ENCODE measurements around the gene NCBP2L.

NCBP2L gene

GRCh38 chrX:107750263-107750662 is 27.3 kb upstream of the NCBP2L start:
- Histone ChIP-seq H3K9me3 (ENCODE audit: insufficient read depth, low read depth, low read length) (no peaks in the 10 kb centered on the region), H3K36me3 (ENCODE audit: insufficient read depth, low read length) (no peaks in the 10 kb centered on the region; the same call in 1 of the 2 replicates), H3K9me2 (replicated peaks; ENCODE audit: low read depth, low read length) (no peaks in the 10 kb centered on the region), H3K4me1 (ENCODE audit: insufficient read depth, low read length, poor library complexity, severe bottlenecking) (peaks cover 1% of the 10 kb centered on the region), H2AFZ (ENCODE audit: low read length) (no peak overlapping the region), H4K20me1 (ENCODE audit: insufficient read depth, low read length, poor library complexity, severe bottlenecking) (no peaks in the 10 kb centered on the region), H3K79me2 (ENCODE audit: insufficient read depth, low read length) (no peaks in the 10 kb centered on the region), H3K9ac (ENCODE audit: low read depth, low read length, poor library complexity, severe bottlenecking) (no peak overlapping the region), H3K27me3 (ENCODE audit: insufficient read depth, low read length, poor library complexity, severe bottlenecking) (no peaks in the 10 kb centered on the region), H3K4me3 (ENCODE audit: low read length, poor library complexity, severe bottlenecking) (no peak overlapping the region), H3F3A (ENCODE audit: low read depth) (no peaks in the 10 kb centered on the region), H3K4me2 (ENCODE audit: low read depth, low read length, poor library complexity, severe bottlenecking) (no peak overlapping the region)
- TF ChIP-seq EZH2phosphoT487 (IDR thresholded peaks at IDR 0.05; ENCODE audit: borderline replicate concordance) (no peak), CTCF (conservative IDR thresholded peaks at IDR 0.05; ENCODE audit: low read length) (no peak)

GRCh38 chrX:107750861-107751445 is 26.6 kb upstream of the NCBP2L start:
- H3K27me3 ChIP-seq (ENCODE audit: insufficient read depth, low read length, poor library complexity, severe bottlenecking) = no peaks in the 10 kb centered on the region

GRCh38 chrX:107752043-107752442 is 25.5 kb upstream of the NCBP2L start:
- H3K36me3 ChIP-seq (ENCODE audit: insufficient read depth, low read length) = no peaks in the 10 kb centered on the region; the same call in 1 of the 2 replicates
- H3K9me2 ChIP-seq (replicated peaks; ENCODE audit: low read depth, low read length) = no peaks in the 10 kb centered on the region
- H3K9me3 ChIP-seq (ENCODE audit: insufficient read depth, low read depth, low read length) = no peaks in the 10 kb centered on the region
- H3K4me2 ChIP-seq (ENCODE audit: low read depth, low read length, poor library complexity, severe bottlenecking) = no peak overlapping the region
- H2AFZ ChIP-seq (ENCODE audit: low read length) = no peak overlapping the region
- H3K9ac ChIP-seq (ENCODE audit: low read depth, low read length, poor library complexity, severe bottlenecking) = no peak overlapping the region
- no peaks in the 10 kb centered on the region for H3K27me3 ChIP-seq (ENCODE audit: insufficient read depth, low read length, poor library complexity, severe bottlenecking)
- H3K79me2 ChIP-seq (ENCODE audit: insufficient read depth, low read length) = no peaks in the 10 kb centered on the region
- TF ChIP-seq EZH2phosphoT487 (IDR thresholded peaks at IDR 0.05; ENCODE audit: borderline replicate concordance) = no peak
- no peak for TF ChIP-seq CTCF (conservative IDR thresholded peaks at IDR 0.05; ENCODE audit: low read length)
- H3F3A ChIP-seq (ENCODE audit: low read depth) = no peaks in the 10 kb centered on the region
- H4K20me1 ChIP-seq (ENCODE audit: insufficient read depth, low read length, poor library complexity, severe bottlenecking) = no peaks in the 10 kb centered on the region
- no peak overlapping the region for H3K4me3 ChIP-seq (ENCODE audit: low read length, poor library complexity, severe bottlenecking)
- H3K4me1 ChIP-seq (ENCODE audit: insufficient read depth, low read length, poor library complexity, severe bottlenecking) = peaks cover 7% of the 10 kb centered on the region

More at GRCh38 chrX:107750861-107751445, 26.6 kb upstream of the NCBP2L start:
- Histone ChIP-seq H2AFZ (ENCODE audit: low read length) (no peak overlapping the region), H3K36me3 (ENCODE audit: insufficient read depth, low read length) (no peaks in the 10 kb centered on the region; the same call in 1 of the 2 replicates), H3K9me3 (ENCODE audit: insufficient read depth, low read depth, low read length) (no peaks in the 10 kb centered on the region), H3K4me1 (ENCODE audit: insufficient read depth, low read length, poor library complexity, severe bottlenecking) (peaks cover 7% of the 10 kb centered on the region), H3K4me3 (ENCODE audit: low read length, poor library complexity, severe bottlenecking) (no peak overlapping the region), H3K9me2 (replicated peaks; ENCODE audit: low read depth, low read length) (no peaks in the 10 kb centered on the region), H3K4me2 (ENCODE audit: low read depth, low read length, poor library complexity, severe bottlenecking) (no peak overlapping the region), H3F3A (ENCODE audit: low read depth) (no peaks in the 10 kb centered on the region), H3K79me2 (ENCODE audit: insufficient read depth, low read length) (no peaks in the 10 kb centered on the region), H3K9ac (ENCODE audit: low read depth, low read length, poor library complexity, severe bottlenecking) (no peak overlapping the region), H4K20me1 (ENCODE audit: insufficient read depth, low read length, poor library complexity, severe bottlenecking) (no peaks in the 10 kb centered on the region)
- TF ChIP-seq CTCF (conservative IDR thresholded peaks at IDR 0.05; ENCODE audit: low read length) (no peak), EZH2phosphoT487 (IDR thresholded peaks at IDR 0.05; ENCODE audit: borderline replicate concordance) (no peak)

All from Loucy (cell line).